B cell (primary cell): ENCODE data around the gene SPRYD3. TPM values are rescaled to one million over a fixed set of nuclear protein-coding genes. Genes with fewer than 3 reads are reported as not detected.

ENCODE experiments used
- ATAC-seq: fragments of 200-7000 bp; cut with Tn5 transposase; one replicate; pipeline ENCODE4 v1.10.0; 2021; ENCODE audit warnings: low read depth, mild to moderate bottlenecking, moderate number of reproducible peaks, moderate library complexity
- CTCF ChIA-PET: fragments of 350-600 bp; sonication (Branson Sonifier 250); formaldehyde crosslinking; loops from one replicate; lab custom pipeline; 2021; ENCODE audit warnings: antibody characterized with exemption, inconsistent platforms; lab: Charles Lee
- POLR2A ChIA-PET: fragments of 350-600 bp; sonication (Branson Sonifier 250); formaldehyde crosslinking; loops from one replicate; lab custom pipeline; 2021; ENCODE audit warnings: antibody characterized with exemption; lab: Charles Lee
- DNase-seq: peaks from one replicate; pipeline ENCODE4 v3.0.0; 2013
- H2AFZ ChIP-seq: 2 replicates; pipeline ENCODE4 v1.6.1; 2012; ENCODE audit warnings: mild to moderate bottlenecking, low read depth, low read length; ENCODE audit not compliant: insufficient read depth, poor library complexity, severe bottlenecking
- H3K27ac ChIP-seq, 2 donors: 1 replicate in 1 of 2; 2 replicates in 1 of 2; pipeline ENCODE4 v1.5.1; 2012 to 2013; ENCODE audit warnings: low read length in 2 of 2, mild to moderate bottlenecking in 2 of 2, moderate library complexity in 1 of 2
- H3K27me3 ChIP-seq, 4 experiments: fragments of 200-600 bp in 1 of 4; sonication (generic) in 1 of 4; replicated peaks in 1 of 4; 1 replicate in 2 of 4; 2 replicates in 2 of 4; pipeline versions ENCODE4 v1.6.1 to v1.7.0; 2013 to 2016; ENCODE audit warnings: low read length in 3 of 4, mild to moderate bottlenecking in 2 of 4, mixed read lengths in 1 of 4, moderate library complexity in 1 of 4; ENCODE audit not compliant: insufficient read depth in 4 of 4, control insufficient read depth in 3 of 4; ENCODE audit errors: control extremely low read depth in 1 of 4
- H3K36me3 ChIP-seq, 2 experiments: replicated peaks in 1 of 2; 1 replicate in 1 of 2; 2 replicates in 1 of 2; pipeline versions ENCODE4 v1.6.1 to v1.7.1; 2013; ENCODE audit warnings: low read length in 1 of 2; ENCODE audit not compliant: insufficient read depth in 2 of 2, control insufficient read depth in 1 of 2; ENCODE audit errors: control extremely low read depth in 1 of 2, extremely low read depth in 1 of 2
- H3K4me1 ChIP-seq, 2 donors: fragments of 200-600 bp in 1 of 2; sonication (generic) in 1 of 2; 1 replicate in 1 of 2; 2 replicates in 1 of 2; pipeline versions ENCODE4 v1.5.1 to v1.6.1; 2013 to 2017; ENCODE audit warnings: low read length in 2 of 2; ENCODE audit not compliant: control insufficient read depth in 2 of 2, insufficient read depth in 2 of 2
- H3K4me2 ChIP-seq: replicated peaks from 2 replicates; pipeline ENCODE3; 2012; ENCODE audit warnings: mild to moderate bottlenecking, low read depth, low read length; ENCODE audit not compliant: poor library complexity, severe bottlenecking
- H3K4me3 ChIP-seq, 5 experiments: fragments of 200-600 bp in 1 of 5; sonication (generic) in 1 of 5; 1 replicate in 3 of 5; 2 replicates in 2 of 5; pipeline versions ENCODE4 v1.5.1 to v1.7.0; 2011 to 2016; ENCODE audit warnings: low read length in 4 of 5, mild to moderate bottlenecking in 4 of 5, low read depth in 2 of 5, control low read depth in 1 of 5, moderate library complexity in 1 of 5; ENCODE audit not compliant: insufficient read depth in 1 of 5; ENCODE audit errors: control extremely low read depth in 1 of 5, extremely low read depth in 1 of 5
- H3K79me2 ChIP-seq: fragments of 200-600 bp; sonication (generic); one replicate; pipeline ENCODE4 v1.6.0; 2016; ENCODE audit warnings: low read length; ENCODE audit not compliant: control insufficient read depth, insufficient read depth
- H3K9ac ChIP-seq: fragments of 200-600 bp; sonication (generic); 2 replicates; pipeline ENCODE4 v1.6.1; 2017; ENCODE audit warnings: mild to moderate bottlenecking, low read length, moderate library complexity
- H3K9me3 ChIP-seq, 3 donors: one replicate each; pipeline versions ENCODE4 v1.6.1 to v1.7.1; 2013; ENCODE audit warnings: low read length in 2 of 3; ENCODE audit not compliant: control insufficient read depth in 2 of 3, insufficient read depth in 1 of 3; ENCODE audit errors: control extremely low read depth in 1 of 3
- H4K20me1 ChIP-seq: 2 replicates; pipeline ENCODE4 v1.6.0; 2012; ENCODE audit warnings: mild to moderate bottlenecking, low read length; ENCODE audit not compliant: insufficient read depth, control insufficient read depth, poor library complexity, severe bottlenecking
- H3K27ac Mint-ChIP-seq: one replicate; pipeline ENCODE4 v1.8.0; 2021; ENCODE audit warnings: mixed read lengths
- H3K27me3 Mint-ChIP-seq: one replicate; pipeline ENCODE4 v1.8.0; 2021; ENCODE audit warnings: mixed read lengths
- H3K4me1 Mint-ChIP-seq: one replicate; pipeline ENCODE4 v1.8.0; 2021; ENCODE audit warnings: mixed read lengths
- H3K4me3 Mint-ChIP-seq: one replicate; pipeline ENCODE4 v1.8.0; 2021; ENCODE audit warnings: mixed read lengths
- H3K9me3 Mint-ChIP-seq: one replicate; pipeline ENCODE4 v1.8.0; 2022; ENCODE audit warnings: mixed read lengths; ENCODE audit not compliant: insufficient read depth
- CTCF ChIP-seq: fragments of 200-600 bp; IDR thresholded peaks from one replicate; pipeline ENCODE4 v1.8.0; 2022; ENCODE audit warnings: antibody characterized with exemption, mild to moderate bottlenecking
- EZH2 ChIP-seq: IDR thresholded peaks from 2 replicates; pipeline ENCODE4 v1.6.1; 2012; ENCODE audit warnings: borderline replicate concordance, low read depth, mild to moderate bottlenecking, moderate library complexity, low read length; ENCODE audit not compliant: insufficient read depth, poor library complexity, severe bottlenecking
- WGBS: methylation state at CpG from one replicate; pipeline ENCODE4 v1.1.5; 2013; ENCODE audit warnings: missing lambda C conversion rate; ENCODE audit not compliant: insufficient coverage; 5-methylcytosine and 5-hydroxymethylcytosine counted together
- intact Hi-C: fragments of 100-400 bp; cut with micrococcal nuclease; formaldehyde crosslinking; loops from one replicate; pipeline ENCODE4 v1.10.0; 2022
- polyA plus RNA-seq: library from polyadenylated mRNA; depleted of rRNA; stranded (reverse); fragments of >200 nt; gene quantifications from 2 replicates; pipeline ENCODE4 v1.2.3, GENCODE V29; 2012
- total RNA-seq, 2 donors: library from RNA; stranded (reverse); fragments of 120-200 nt in 1 of 2; gene quantifications; 1 replicate in 1 of 2; 2 replicates in 1 of 2; pipeline versions ENCODE4 v1.2.3 to v1.2.4, GENCODE V29; 2013 to 2022

The SPRYD3 gene
- total and polyA plus RNA-seq, 2 donors (not counting 1 experiment from before 2014, with no cell fraction given): 15.9 to 43.3 TPM

GRCh38 chr12:53094394-53094787 is 15.2 kb upstream of the SPRYD3 start:
- H3K27me3 Mint-ChIP-seq: peaks cover 29% of the 10 kb centered on the region
- WGBS: 81% methylated on average over 5 of the region's 6 CpGs
- Histone ChIP-seq H3K27ac (no peak overlapping the region), H4K20me1 (no peaks in the 10 kb centered on the region), H3K4me1 (peaks cover 18 to 23% of the 10 kb centered on the region in 2 donors), H3K4me3 (no peak overlapping the region), H3K79me2 (no peaks in the 10 kb centered on the region), H3K9ac (no peak overlapping the region), H2AFZ (no peak overlapping the region), H3K27me3 (peaks cover 0 to 18% (median 8%) of the 10 kb centered on the region in 4 experiments), H3K9me3 (peaks cover 0 to 4% (median 0%) of the 10 kb centered on the region in 3 donors), H3K4me2 (no peak overlapping the region), H3K36me3 (no peaks in the 10 kb centered on the region)
- H3K9me3 Mint-ChIP-seq: no peaks in the 10 kb centered on the region
- H3K4me1 Mint-ChIP-seq: peaks cover 27% of the 10 kb centered on the region
- TF ChIP-seq EZH2 (no peak), CTCF (no peak)
- DNase-seq (no peak), ATAC-seq (no peak)
- intact Hi-C loops: no loop called here
- no peak overlapping the region for H3K27ac Mint-ChIP-seq
- CTCF ChIA-PET: interaction anchor here (1.1 to 13.1 kb wide), 2 partner anchors 8 to 27 kb away, joined by 4 to 344 read pairs; partner anchors contain the start of gene SOAT2
- H3K4me3 Mint-ChIP-seq: no peak overlapping the region
- POLR2A ChIA-PET: no interaction called here

- no peak overlapping the region for H3K27ac Mint-ChIP-seq
- Histone ChIP-seq H2AFZ (no peak overlapping the region), H3K4me2 (no peak overlapping the region)
These were observed 14.7 kb upstream of the SPRYD3 start for GRCh38 chr12:53093777-53094393.

More at GRCh38 chr12:53093777-53094393, 14.7 kb upstream of the SPRYD3 start:
- peaks cover 15 to 19% of the 10 kb centered on the region in 2 donors for H3K4me1 ChIP-seq
- DNase-seq: no peak
- no peaks in the 10 kb centered on the region for H4K20me1 ChIP-seq
- H3K9me3 ChIP-seq: peaks cover 0 to 4% (median 0%) of the 10 kb centered on the region in 3 donors
- H3K4me1 Mint-ChIP-seq: peaks cover 22% of the 10 kb centered on the region
- peaks cover 31% of the 10 kb centered on the region for H3K27me3 Mint-ChIP-seq
- TF ChIP-seq EZH2: no peak
- TF ChIP-seq CTCF: no peak
- no peaks in the 10 kb centered on the region for H3K36me3 ChIP-seq
- ChIA-PET CTCF (interaction anchor here (1.1 to 13.1 kb wide), 2 partner anchors 9 to 26 kb away, joined by 4 to 344 read pairs; partner anchors contain the start of gene SOAT2), POLR2A (no interaction called here)
- H3K9ac ChIP-seq: no peak overlapping the region
- no peak overlapping the region for H3K4me3 Mint-ChIP-seq
- no peaks in the 10 kb centered on the region for H3K9me3 Mint-ChIP-seq
- H3K79me2 ChIP-seq: no peaks in the 10 kb centered on the region
- ATAC-seq: no peak
- H3K27ac ChIP-seq: no peak overlapping the region
- H3K4me3 ChIP-seq: no peak overlapping the region
- intact Hi-C loops: no loop called here
- 66% methylated on average over 5 of the region's 6 CpGs for WGBS
- H3K27me3 ChIP-seq: peaks cover 0 to 18% (median 8%) of the 10 kb centered on the region in 4 experiments
